WERI-Rb-1 (cell line): ENCODE results near the gene PRSS2.

ENCODE experiments used
- DNase-seq: peaks from one replicate; pipeline ENCODE4 v3.0.0-alpha.2; 2020
- H3K27ac ChIP-seq: fragments of 250-450 bp; sonication (Bioruptor Pico); 2 replicates; pipeline ENCODE4 v1.5.1; 2020; ENCODE audit warnings: mild to moderate bottlenecking, moderate library complexity
- H3K27me3 ChIP-seq: fragments of 250-450 bp; sonication (Bioruptor Pico); 2 replicates; pipeline ENCODE4 v1.5.1; 2021; ENCODE audit warnings: mild to moderate bottlenecking, low read depth, moderate library complexity; ENCODE audit not compliant: insufficient read depth, severe bottlenecking
- H3K36me3 ChIP-seq: fragments of 250-450 bp; sonication (Bioruptor Pico); 2 replicates; pipeline ENCODE4 v1.5.1; 2020; ENCODE audit warnings: mild to moderate bottlenecking, moderate library complexity
- H3K4me3 ChIP-seq: 2 replicates; pipeline ENCODE4 v1.5.1; 2011; ENCODE audit warnings: low read depth, mild to moderate bottlenecking, control low read depth, low read length
- H3K9me3 ChIP-seq: fragments of 250-450 bp; sonication (Bioruptor Pico); 2 replicates; pipeline ENCODE4 v1.5.1; 2021; ENCODE audit warnings: mild to moderate bottlenecking, moderate library complexity; ENCODE audit not compliant: severe bottlenecking
- TF ChIP-seq, protein P1 (sequence below): IDR thresholded peaks from 2 replicates; pipeline ENCODE4 v1.5.1; 2011; ENCODE audit warnings: low read depth, mild to moderate bottlenecking, control low read depth, inconsistent platforms, low read length

PRSS2 gene

DNA sequence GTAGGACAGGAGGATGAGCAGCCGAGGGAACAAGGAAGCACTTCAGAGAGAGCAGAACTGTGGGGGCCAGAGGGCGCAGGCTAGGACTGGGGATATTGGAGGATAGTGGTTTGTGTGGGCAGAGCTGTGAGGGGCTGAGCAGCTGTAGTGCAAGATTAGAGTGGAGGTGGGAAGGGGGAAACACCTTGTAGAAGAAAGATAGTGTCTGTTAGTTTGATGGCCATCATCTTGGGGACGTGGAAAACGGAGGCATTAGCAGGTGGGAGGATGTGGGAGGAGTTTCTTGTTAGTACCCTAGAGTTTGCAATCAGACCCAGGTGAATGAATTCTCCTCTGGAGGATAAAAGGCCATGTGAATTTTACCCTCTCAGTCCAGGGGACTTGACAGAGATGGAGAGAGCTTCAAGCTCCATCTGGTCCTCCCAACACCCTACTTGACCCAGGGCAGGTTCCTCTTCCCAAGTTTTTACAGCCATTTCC, 34.0 kb downstream of the PRSS2 start:
- no peak overlapping the region for H3K27ac ChIP-seq
- H3K36me3 ChIP-seq: no peaks in the 10 kb centered on the region
- H3K27me3 ChIP-seq: no peaks in the 10 kb centered on the region
- H3K9me3 ChIP-seq: no peaks in the 10 kb centered on the region
- TF ChIP-seq, protein P1, sequence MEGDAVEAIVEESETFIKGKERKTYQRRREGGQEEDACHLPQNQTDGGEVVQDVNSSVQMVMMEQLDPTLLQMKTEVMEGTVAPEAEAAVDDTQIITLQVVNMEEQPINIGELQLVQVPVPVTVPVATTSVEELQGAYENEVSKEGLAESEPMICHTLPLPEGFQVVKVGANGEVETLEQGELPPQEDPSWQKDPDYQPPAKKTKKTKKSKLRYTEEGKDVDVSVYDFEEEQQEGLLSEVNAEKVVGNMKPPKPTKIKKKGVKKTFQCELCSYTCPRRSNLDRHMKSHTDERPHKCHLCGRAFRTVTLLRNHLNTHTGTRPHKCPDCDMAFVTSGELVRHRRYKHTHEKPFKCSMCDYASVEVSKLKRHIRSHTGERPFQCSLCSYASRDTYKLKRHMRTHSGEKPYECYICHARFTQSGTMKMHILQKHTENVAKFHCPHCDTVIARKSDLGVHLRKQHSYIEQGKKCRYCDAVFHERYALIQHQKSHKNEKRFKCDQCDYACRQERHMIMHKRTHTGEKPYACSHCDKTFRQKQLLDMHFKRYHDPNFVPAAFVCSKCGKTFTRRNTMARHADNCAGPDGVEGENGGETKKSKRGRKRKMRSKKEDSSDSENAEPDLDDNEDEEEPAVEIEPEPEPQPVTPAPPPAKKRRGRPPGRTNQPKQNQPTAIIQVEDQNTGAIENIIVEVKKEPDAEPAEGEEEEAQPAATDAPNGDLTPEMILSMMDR: no peak
- no peak for DNase-seq
- H3K4me3 ChIP-seq: no peak overlapping the region

DNA sequence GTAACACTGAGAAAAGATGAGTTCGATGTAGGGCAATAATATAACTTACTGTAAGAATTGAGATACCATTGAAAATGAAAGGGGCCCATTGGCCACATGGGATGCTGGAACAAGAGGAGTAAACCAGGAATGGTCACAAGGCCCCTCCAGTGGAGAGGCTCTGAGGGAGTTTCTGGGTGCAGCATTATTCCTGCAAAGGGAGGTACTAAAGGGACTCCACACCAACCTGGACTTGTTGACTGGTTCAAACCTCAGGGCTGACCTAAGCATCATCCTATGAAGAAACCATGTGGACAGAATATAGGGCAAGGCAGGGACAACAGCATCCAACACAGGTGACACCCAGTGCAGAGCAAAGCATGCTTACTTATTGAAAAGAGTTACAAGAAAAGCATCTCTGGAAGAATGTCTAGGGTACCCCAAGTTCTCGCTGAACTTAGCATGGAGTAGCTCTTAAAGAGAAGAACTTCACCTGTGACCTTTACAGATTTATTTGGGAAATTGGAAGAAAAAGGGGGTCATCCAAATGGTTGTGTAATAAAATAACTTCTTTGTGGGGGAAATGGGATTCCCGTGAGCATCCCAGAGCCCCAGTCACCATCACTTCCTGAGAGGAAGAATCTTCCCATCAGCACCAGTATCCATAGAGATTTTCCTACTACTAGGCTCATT, 34.7 kb downstream of the PRSS2 start:
- Histone ChIP-seq H3K4me3 (no peak overlapping the region), H3K36me3 (no peaks in the 10 kb centered on the region), H3K9me3 (no peaks in the 10 kb centered on the region), H3K27ac (no peak overlapping the region), H3K27me3 (no peaks in the 10 kb centered on the region)
- DNase-seq: no peak
- TF ChIP-seq, protein P1: no peak

DNA sequence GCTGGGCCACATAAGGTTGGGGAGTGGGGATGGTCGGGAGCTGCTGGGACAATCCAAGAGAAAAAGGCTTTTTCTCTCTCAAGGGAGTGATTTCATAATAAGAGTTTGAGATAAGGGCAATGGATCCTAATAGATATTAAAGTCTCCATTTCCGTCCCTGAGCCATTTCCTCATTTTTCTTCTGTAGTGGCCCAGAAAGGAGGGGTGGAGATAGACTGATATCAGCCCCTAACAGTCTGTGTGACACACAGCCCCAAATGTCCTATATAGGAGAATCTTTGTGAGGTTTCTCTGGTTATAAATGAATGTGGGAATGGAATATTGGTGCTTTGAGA, 35.2 kb downstream of the PRSS2 start:
- Histone ChIP-seq H3K9me3 (no peaks in the 10 kb centered on the region), H3K36me3 (no peaks in the 10 kb centered on the region), H3K4me3 (no peak overlapping the region), H3K27ac (no peak overlapping the region), H3K27me3 (no peaks in the 10 kb centered on the region)
- TF ChIP-seq, protein P1: no peak
- no peak for DNase-seq

DNA sequence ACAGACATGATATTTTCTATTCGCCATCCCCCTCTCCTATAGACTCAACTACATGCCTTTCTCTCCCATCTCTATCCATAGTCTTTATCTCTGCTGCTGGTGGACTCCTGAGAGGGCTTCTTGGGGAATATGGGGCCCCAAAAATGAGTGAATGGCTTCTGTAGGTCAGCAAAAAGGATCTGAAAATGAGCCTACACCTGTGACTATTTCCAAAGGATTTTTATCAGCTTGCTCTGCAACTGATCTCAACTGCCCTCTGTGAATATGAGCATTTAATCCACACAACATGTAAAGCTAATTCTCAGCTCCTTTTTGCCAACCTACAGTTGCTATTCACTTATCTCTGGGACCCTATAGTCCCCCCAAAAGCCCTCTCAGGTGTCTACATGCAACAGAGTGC, 36.2 kb downstream of the PRSS2 start:
- Histone ChIP-seq H3K36me3 (no peaks in the 10 kb centered on the region), H3K9me3 (no peaks in the 10 kb centered on the region), H3K27ac (no peak overlapping the region), H3K4me3 (no peak overlapping the region), H3K27me3 (no peaks in the 10 kb centered on the region)
- no peak for DNase-seq
- TF ChIP-seq, protein P1: no peak

DNA sequence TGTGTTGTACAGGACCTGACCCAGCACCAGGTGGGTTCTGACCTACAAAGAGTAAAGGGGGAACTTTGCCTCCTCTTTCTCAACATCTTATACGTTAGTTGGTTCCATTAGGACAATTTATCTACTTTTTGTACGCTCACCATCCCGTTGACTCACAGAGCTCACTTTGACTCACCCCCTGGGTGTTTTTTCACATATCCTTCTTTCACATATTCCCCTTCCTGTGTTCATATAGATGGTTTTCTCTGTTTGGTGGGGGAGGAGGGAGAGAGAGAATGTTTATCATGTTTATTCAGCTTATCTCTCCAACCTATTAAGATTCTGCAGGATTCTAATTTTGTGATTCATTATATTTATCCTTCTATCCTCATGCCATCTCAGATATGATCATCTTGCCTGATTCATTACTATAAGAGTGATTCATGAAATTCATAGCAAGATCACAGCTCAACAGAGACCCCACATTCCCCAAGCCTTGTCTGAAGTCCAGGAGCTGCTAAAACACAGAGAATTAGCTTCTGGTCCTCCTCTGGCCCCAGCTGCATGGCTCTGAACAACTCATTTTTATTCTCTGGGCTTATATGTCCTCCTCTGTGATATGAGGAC, 37.2 kb downstream of the PRSS2 start:
- no peaks in the 10 kb centered on the region for H3K27me3 ChIP-seq
- H3K27ac ChIP-seq: no peak overlapping the region
- no peak for DNase-seq
- H3K9me3 ChIP-seq: no peaks in the 10 kb centered on the region
- H3K4me3 ChIP-seq: no peak overlapping the region
- H3K36me3 ChIP-seq: no peaks in the 10 kb centered on the region
- TF ChIP-seq, protein P1: no peak

DNA sequence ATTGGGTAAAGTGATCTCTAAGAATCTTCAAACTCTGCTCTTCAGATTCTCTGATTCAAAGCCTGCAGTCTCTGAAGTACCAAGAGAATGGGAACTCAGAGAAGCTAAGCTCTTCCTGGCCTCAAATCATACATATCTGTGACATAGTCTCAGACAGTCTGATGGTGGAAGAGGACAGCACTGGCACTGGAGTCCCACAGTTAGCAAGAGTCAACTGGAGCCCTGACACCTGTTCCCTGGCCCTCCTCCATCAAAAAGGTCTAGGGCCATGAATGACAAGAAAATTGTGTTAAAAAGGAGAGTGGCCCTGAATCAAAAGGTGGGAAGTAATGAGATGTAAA, 37.7 kb downstream of the PRSS2 start:
- Histone ChIP-seq H3K27ac (no peak overlapping the region), H3K9me3 (no peaks in the 10 kb centered on the region), H3K4me3 (no peak overlapping the region), H3K36me3 (no peaks in the 10 kb centered on the region), H3K27me3 (no peaks in the 10 kb centered on the region)
- DNase-seq: no peak
- TF ChIP-seq, protein P1: no peak
